ENCODE results near the gene STXBP5. TPM values are rescaled to one million over a fixed set of nuclear protein-coding genes. Genes with fewer than 3 reads are reported as not detected.

STXBP5 gene
- total and polyA plus RNA-seq, 9 of the 15 experiments (the other 6 are each of a cell fraction or from before 2014, with no cell fraction given): 23.3 to 172 (median 71.5) TPM

GRCh38 chr6:147166360-147166944 is 37.8 kb upstream of the STXBP5 start (continued):
- no peak for TF ChIP-seq ID3 (CRISPR knock-in tag; IDR thresholded peaks at IDR 0.05)
- peak; percentile 71; the same call in 1 of the 2 replicates for TF ChIP-seq ID3 (tag; IDR thresholded peaks at IDR 0.05)
- peak; percentile 65 for TF ChIP-seq GATAD2B (IDR thresholded peaks at IDR 0.05; ENCODE audit: borderline replicate concordance)
- no peak for TF ChIP-seq ZNF133 (CRISPR knock-in tag; IDR thresholded peaks at IDR 0.05)
- no peak for TF ChIP-seq CLOCK (CRISPR knock-in tag; IDR thresholded peaks at IDR 0.05; ENCODE audit: borderline replicate concordance)
- TF ChIP-seq RFX7 (CRISPR knock-in tag; IDR thresholded peaks at IDR 0.05): no peak
- TF ChIP-seq BACH1 (tag; IDR thresholded peaks at IDR 0.05): no peak
- no peak for TF ChIP-seq HMGN3 (IDR thresholded peaks at IDR 0.05; ENCODE audit: borderline replicate concordance, extremely low read depth, insufficient read length, low read depth, low read length)
- no peak; the same call in 1 of the 2 replicates for TF ChIP-seq ZNF41 (CRISPR knock-in tag; conservative IDR thresholded peaks at IDR 0.05)
- no peak for TF ChIP-seq MXI1 (IDR thresholded peaks at IDR 0.05; ENCODE audit: low read depth, low read length)
- TF ChIP-seq CGGBP1 (CRISPR knock-in tag; IDR thresholded peaks at IDR 0.05): no peak
- TF ChIP-seq, protein P1, sequence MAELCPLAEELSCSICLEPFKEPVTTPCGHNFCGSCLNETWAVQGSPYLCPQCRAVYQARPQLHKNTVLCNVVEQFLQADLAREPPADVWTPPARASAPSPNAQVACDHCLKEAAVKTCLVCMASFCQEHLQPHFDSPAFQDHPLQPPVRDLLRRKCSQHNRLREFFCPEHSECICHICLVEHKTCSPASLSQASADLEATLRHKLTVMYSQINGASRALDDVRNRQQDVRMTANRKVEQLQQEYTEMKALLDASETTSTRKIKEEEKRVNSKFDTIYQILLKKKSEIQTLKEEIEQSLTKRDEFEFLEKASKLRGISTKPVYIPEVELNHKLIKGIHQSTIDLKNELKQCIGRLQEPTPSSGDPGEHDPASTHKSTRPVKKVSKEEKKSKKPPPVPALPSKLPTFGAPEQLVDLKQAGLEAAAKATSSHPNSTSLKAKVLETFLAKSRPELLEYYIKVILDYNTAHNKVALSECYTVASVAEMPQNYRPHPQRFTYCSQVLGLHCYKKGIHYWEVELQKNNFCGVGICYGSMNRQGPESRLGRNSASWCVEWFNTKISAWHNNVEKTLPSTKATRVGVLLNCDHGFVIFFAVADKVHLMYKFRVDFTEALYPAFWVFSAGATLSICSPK (IDR thresholded peaks at IDR 0.05; ENCODE audit: borderline replicate concordance): no peak
- no peak for TF ChIP-seq KLF10 (CRISPR knock-in tag; IDR thresholded peaks at IDR 0.05)
- no peak for TF ChIP-seq TFAP4 (CRISPR knock-in tag; IDR thresholded peaks at IDR 0.05; ENCODE audit: borderline replicate concordance)
- no peak for TF ChIP-seq SAFB2 (IDR thresholded peaks at IDR 0.05; ENCODE audit: borderline replicate concordance, low read depth, low read length, severe bottlenecking)
- no peak for TF ChIP-seq ZNF609 (CRISPR knock-in tag; IDR thresholded peaks at IDR 0.05; ENCODE audit: borderline replicate concordance)
- TF ChIP-seq FUS (optimal IDR thresholded peaks at IDR 0.05; ENCODE audit: low read depth, low read length): no peak

Measured in K562 (cell line).